ENCODE results near the gene SPATA33. TPM values are rescaled to one million over a fixed set of nuclear protein-coding genes. Genes with fewer than 3 reads are reported as not detected.
A peak's percentile ranks its signal among the peaks of the same experiment; 100 is the strongest.

SPATA33 gene
- 3.0 and 7.9 TPM in 2 replicates for total RNA-seq

- DNase-seq (ENCODE audit: low read depth) = peak; percentile 59
Observed at GRCh38 chr16:89657442-89658220, at the start of gene SPATA33, which contains the start of gene CHMP1A. Gene SPATA33 (plus strand): TSS chr16:89657836. CDS start chr16:89657912, 76 bp downstream. Gene CHMP1A (minus strand): TSS chr16:89657708. CDS start chr16:89657588, 120 bp downstream.

GRCh38 chr16:89607937-89608740 is 49.5 kb upstream of the SPATA33 start:
- no peak for DNase-seq (ENCODE audit: low read depth)

- DNase-seq (ENCODE audit: low read depth) = no peak
Observed at GRCh38 chr16:89610108-89610453, 47.6 kb upstream of the SPATA33 start.

GRCh38 chr16:89612415-89613166 is 45.0 kb upstream of the SPATA33 start:
- no peak for DNase-seq (ENCODE audit: low read depth)

- DNase-seq (ENCODE audit: low read depth) = no peak
Observed at GRCh38 chr16:89613231-89613953, 44.2 kb upstream of the SPATA33 start, which contains the start of gene DPEP1. Gene DPEP1 (plus strand): TSS chr16:89613642. CDS start chr16:89630411, 16,769 bp downstream.

- no peak for DNase-seq (ENCODE audit: low read depth)
Observed at GRCh38 chr16:89613954-89614459, 43.6 kb upstream of the SPATA33 start.

- no peak for DNase-seq (ENCODE audit: low read depth)
Observed at GRCh38 chr16:89615176-89615575, 42.5 kb upstream of the SPATA33 start.

- DNase-seq (ENCODE audit: low read depth) = no peak
Observed at GRCh38 chr16:89615596-89616090, 42.0 kb upstream of the SPATA33 start.

GRCh38 chr16:89616623-89617022 is 41.0 kb upstream of the SPATA33 start:
- no peak for DNase-seq (ENCODE audit: low read depth)

- no peak for DNase-seq (ENCODE audit: low read depth)
Observed at GRCh38 chr16:89617036-89617435, 40.6 kb upstream of the SPATA33 start.

- peak; percentile 56 for DNase-seq (ENCODE audit: low read depth)
Observed at GRCh38 chr16:89618109-89618998, 39.3 kb upstream of the SPATA33 start.

GRCh38 chr16:89619840-89620239 is 37.8 kb upstream of the SPATA33 start:
- no peak for DNase-seq (ENCODE audit: low read depth)

GRCh38 chr16:89620406-89620841 is 37.2 kb upstream of the SPATA33 start:
- no peak for DNase-seq (ENCODE audit: low read depth)

- no peak for DNase-seq (ENCODE audit: low read depth)
Observed at GRCh38 chr16:89621136-89621697, 36.4 kb upstream of the SPATA33 start.

GRCh38 chr16:89621698-89622409 is 35.8 kb upstream of the SPATA33 start:
- no peak for DNase-seq (ENCODE audit: low read depth)

GRCh38 chr16:89623511-89624261 is 34.0 kb upstream of the SPATA33 start:
- DNase-seq (ENCODE audit: low read depth) = no peak

- no peak for DNase-seq (ENCODE audit: low read depth)
Observed at GRCh38 chr16:89624777-89625761, 32.6 kb upstream of the SPATA33 start.
